HepG2 (cell line): ENCODE measurements around the gene TUBG1. TPM values are rescaled to one million over a fixed set of nuclear protein-coding genes. Genes with fewer than 3 reads are reported as not detected.

Source experiments
- ELF4 ChIP-seq: sonication (generic); formaldehyde crosslinking; IDR thresholded peaks from 2 replicates; pipeline ENCODE4 v1.5.0; 2020; ENCODE audit warnings: missing genetic modification reagents, mild to moderate bottlenecking, moderate library complexity, borderline replicate concordance
- IRF2 ChIP-seq: IDR thresholded peaks from 2 replicates; pipeline ENCODE4 v1.6.1; 2018; ENCODE audit warnings: missing genetic modification reagents, missing compliant biosample characterization
- KDM3A ChIP-seq: IDR thresholded peaks from 2 replicates; pipeline ENCODE4 v1.6.1; 2018; ENCODE audit warnings: low read depth, missing compliant biosample characterization
- PRDM15 ChIP-seq: sonication (generic); formaldehyde crosslinking; IDR thresholded peaks from 2 replicates; pipeline ENCODE4 v1.4.0; 2020; ENCODE audit warnings: missing genetic modification reagents
- TFAP4 ChIP-seq: sonication (generic); IDR thresholded peaks from 2 replicates; pipeline ENCODE4 v1.6.1; 2016; ENCODE audit warnings: low read depth, borderline replicate concordance
- TGIF2 ChIP-seq: IDR thresholded peaks from 2 replicates; pipeline ENCODE4 v1.6.1; 2016; ENCODE audit warnings: control low read depth, missing compliant biosample characterization
- YEATS4 ChIP-seq: sonication (generic); formaldehyde crosslinking; IDR thresholded peaks from 2 replicates; pipeline ENCODE4 v1.4.0; 2020; ENCODE audit warnings: missing genetic modification reagents, borderline replicate concordance
- ZKSCAN8 ChIP-seq: IDR thresholded peaks from 2 replicates; pipeline ENCODE4 v1.6.1; 2016; ENCODE audit warnings: borderline replicate concordance, missing genetic modification reagents, missing compliant biosample characterization
- ZNF451 ChIP-seq: sonication (generic); formaldehyde crosslinking; IDR thresholded peaks from 2 replicates; pipeline ENCODE4 v1.5.0; 2020; ENCODE audit warnings: mild to moderate bottlenecking, missing genetic modification reagents
- ZNF547 ChIP-seq: sonication (generic); formaldehyde crosslinking; IDR thresholded peaks from 2 replicates; pipeline ENCODE4 v1.5.1; 2020; ENCODE audit warnings: mild to moderate bottlenecking, missing genetic modification reagents
- ZNF572 ChIP-seq: sonication (generic); formaldehyde crosslinking; IDR thresholded peaks from 2 replicates; pipeline ENCODE4 v1.5.1; 2020; ENCODE audit warnings: mild to moderate bottlenecking, missing genetic modification reagents
- polyA plus RNA-seq, 8 experiments: library from polyadenylated mRNA; depleted of rRNA in 3 of 8; stranded (reverse) in 7 of 8; unstranded in 1 of 8; fragments of >200 nt; fragmentation: Illumina TruSeq in 4 of 8; extraction: Trizol in 4 of 8; gene quantifications; 2 replicates each; pipeline versions ENCODE4 v1.2.1 to v1.2.3, GENCODE V29; 2011 to 2016; ENCODE audit warnings: low read depth in 4 of 8, missing spikeins in 1 of 8, mixed read lengths in 1 of 8; ENCODE audit not compliant: insufficient read depth in 1 of 8
- total RNA-seq, 5 experiments: library from RNA; depleted of rRNA; stranded (reverse); fragments of >200 nt; fragmentation: Illumina TruSeq; extraction: Trizol; gene quantifications; 2 replicates each; pipeline ENCODE4 v1.2.3, GENCODE V29; 2016; ENCODE audit warnings: low read depth in 1 of 5
- TF ChIP-seq, protein P1 (sequence below): sonication (generic); formaldehyde crosslinking; IDR thresholded peaks from 2 replicates; pipeline ENCODE4 v1.4.0; 2020; ENCODE audit warnings: missing genetic modification reagents
- TF ChIP-seq, protein P2 (sequence below): sonication (generic); formaldehyde crosslinking; IDR thresholded peaks from 2 replicates; pipeline ENCODE4 v1.4.0; 2020; ENCODE audit warnings: mild to moderate bottlenecking, missing genetic modification reagents
- TF ChIP-seq, protein P3 (sequence below): sonication (generic); formaldehyde crosslinking; IDR thresholded peaks from 2 replicates; pipeline ENCODE4 v1.5.1; 2020; ENCODE audit warnings: mild to moderate bottlenecking, moderate library complexity, missing genetic modification reagents
- TF ChIP-seq, protein P4 (sequence below): sonication (generic); formaldehyde crosslinking; IDR thresholded peaks from 2 replicates; pipeline ENCODE4 v1.9.0; 2021; ENCODE audit warnings: missing genetic modification reagents, borderline replicate concordance

TUBG1 gene
- total and polyA plus RNA-seq, 2 of the 13 experiments (the other 11 are each of a cell fraction or from before 2014, with no cell fraction given), result 74.1 to 137 TPM

- TF ChIP-seq TFAP4 (peak; percentile 80; the same call in 1 of the 2 replicates), ELF4 (CRISPR knock-in tag) (no peak), TGIF2 (CRISPR knock-in tag) (peak; percentile 62), ZNF451 (CRISPR knock-in tag) (0 out of 2 replicates have a peak, but pooled peaks have one; percentile 32), YEATS4 (CRISPR knock-in tag) (0 out of 2 replicates have a peak, but pooled peaks have one; percentile 16), PRDM15 (CRISPR knock-in tag) (peak; percentile 86), ZNF547 (CRISPR knock-in tag) (peak; percentile 61; the same call in 1 of the 2 replicates), ZKSCAN8 (CRISPR knock-in tag) (peak; percentile 62; the same call in 1 of the 2 replicates), IRF2 (CRISPR knock-in tag) (peak; percentile 70; the same call in 1 of the 2 replicates), KDM3A (CRISPR knock-in tag) (no peak), ZNF572 (0 out of 2 replicates have a peak, but pooled peaks have one; percentile 81)
- TF ChIP-seq, protein P1, sequence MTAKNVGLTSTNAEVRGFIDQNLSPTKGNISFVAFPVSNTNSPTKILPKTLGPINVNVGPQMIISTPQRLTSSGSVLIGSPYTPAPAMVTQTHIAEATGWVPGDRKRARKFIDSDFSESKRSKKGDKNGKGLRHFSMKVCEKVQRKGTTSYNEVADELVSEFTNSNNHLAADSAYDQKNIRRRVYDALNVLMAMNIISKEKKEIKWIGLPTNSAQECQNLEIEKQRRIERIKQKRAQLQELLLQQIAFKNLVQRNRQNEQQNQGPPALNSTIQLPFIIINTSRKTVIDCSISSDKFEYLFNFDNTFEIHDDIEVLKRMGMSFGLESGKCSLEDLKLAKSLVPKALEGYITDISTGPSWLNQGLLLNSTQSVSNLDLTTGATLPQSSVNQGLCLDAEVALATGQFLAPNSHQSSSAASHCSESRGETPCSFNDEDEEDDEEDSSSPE (CRISPR knock-in tag), result peak; percentile 49; the same call in 1 of the 2 replicates
- TF ChIP-seq, protein P2, sequence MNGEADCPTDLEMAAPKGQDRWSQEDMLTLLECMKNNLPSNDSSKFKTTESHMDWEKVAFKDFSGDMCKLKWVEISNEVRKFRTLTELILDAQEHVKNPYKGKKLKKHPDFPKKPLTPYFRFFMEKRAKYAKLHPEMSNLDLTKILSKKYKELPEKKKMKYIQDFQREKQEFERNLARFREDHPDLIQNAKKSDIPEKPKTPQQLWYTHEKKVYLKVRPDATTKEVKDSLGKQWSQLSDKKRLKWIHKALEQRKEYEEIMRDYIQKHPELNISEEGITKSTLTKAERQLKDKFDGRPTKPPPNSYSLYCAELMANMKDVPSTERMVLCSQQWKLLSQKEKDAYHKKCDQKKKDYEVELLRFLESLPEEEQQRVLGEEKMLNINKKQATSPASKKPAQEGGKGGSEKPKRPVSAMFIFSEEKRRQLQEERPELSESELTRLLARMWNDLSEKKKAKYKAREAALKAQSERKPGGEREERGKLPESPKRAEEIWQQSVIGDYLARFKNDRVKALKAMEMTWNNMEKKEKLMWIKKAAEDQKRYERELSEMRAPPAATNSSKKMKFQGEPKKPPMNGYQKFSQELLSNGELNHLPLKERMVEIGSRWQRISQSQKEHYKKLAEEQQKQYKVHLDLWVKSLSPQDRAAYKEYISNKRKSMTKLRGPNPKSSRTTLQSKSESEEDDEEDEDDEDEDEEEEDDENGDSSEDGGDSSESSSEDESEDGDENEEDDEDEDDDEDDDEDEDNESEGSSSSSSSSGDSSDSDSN (CRISPR knock-in tag), result peak; percentile 49; the same call in 1 of the 2 replicates
- TF ChIP-seq, protein P3, sequence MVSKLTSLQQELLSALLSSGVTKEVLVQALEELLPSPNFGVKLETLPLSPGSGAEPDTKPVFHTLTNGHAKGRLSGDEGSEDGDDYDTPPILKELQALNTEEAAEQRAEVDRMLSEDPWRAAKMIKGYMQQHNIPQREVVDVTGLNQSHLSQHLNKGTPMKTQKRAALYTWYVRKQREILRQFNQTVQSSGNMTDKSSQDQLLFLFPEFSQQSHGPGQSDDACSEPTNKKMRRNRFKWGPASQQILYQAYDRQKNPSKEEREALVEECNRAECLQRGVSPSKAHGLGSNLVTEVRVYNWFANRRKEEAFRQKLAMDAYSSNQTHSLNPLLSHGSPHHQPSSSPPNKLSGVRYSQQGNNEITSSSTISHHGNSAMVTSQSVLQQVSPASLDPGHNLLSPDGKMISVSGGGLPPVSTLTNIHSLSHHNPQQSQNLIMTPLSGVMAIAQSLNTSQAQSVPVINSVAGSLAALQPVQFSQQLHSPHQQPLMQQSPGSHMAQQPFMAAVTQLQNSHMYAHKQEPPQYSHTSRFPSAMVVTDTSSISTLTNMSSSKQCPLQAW (CRISPR knock-in tag), result peak; percentile 69; the same call in 1 of the 2 replicates
- TF ChIP-seq, protein P4, sequence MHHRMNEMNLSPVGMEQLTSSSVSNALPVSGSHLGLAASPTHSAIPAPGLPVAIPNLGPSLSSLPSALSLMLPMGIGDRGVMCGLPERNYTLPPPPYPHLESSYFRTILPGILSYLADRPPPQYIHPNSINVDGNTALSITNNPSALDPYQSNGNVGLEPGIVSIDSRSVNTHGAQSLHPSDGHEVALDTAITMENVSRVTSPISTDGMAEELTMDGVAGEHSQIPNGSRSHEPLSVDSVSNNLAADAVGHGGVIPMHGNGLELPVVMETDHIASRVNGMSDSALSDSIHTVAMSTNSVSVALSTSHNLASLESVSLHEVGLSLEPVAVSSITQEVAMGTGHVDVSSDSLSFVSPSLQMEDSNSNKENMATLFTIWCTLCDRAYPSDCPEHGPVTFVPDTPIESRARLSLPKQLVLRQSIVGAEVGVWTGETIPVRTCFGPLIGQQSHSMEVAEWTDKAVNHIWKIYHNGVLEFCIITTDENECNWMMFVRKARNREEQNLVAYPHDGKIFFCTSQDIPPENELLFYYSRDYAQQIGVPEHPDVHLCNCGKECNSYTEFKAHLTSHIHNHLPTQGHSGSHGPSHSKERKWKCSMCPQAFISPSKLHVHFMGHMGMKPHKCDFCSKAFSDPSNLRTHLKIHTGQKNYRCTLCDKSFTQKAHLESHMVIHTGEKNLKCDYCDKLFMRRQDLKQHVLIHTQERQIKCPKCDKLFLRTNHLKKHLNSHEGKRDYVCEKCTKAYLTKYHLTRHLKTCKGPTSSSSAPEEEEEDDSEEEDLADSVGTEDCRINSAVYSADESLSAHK (CRISPR knock-in tag), result 0 out of 2 replicates have a peak, but pooled peaks have one; percentile 29
- TF ChIP-seq, all 625 proteins: peak for 118
These were observed 9.1 kb downstream of the TUBG1 start (continued) for GRCh38 chr17:42618442-42619150.
